Transverse colon (tissue), 4 donors: Measurements from ENCODE around the gene CHCHD3.

ENCODE experiments used
- POLR2A ChIP-seq: fragments of 450-650 bp; IDR thresholded peaks from one replicate; pipeline ENCODE4 v1.6.1; 2016; ENCODE audit warnings: antibody characterized with exemption, mild to moderate bottlenecking, moderate library complexity
- POLR2AphosphoS5 ChIP-seq, 3 donors: sonication (generic); formaldehyde crosslinking; IDR thresholded peaks; one replicate each; pipeline ENCODE4 v1.6.1; 2016; ENCODE audit warnings: antibody characterized with exemption in 3 of 3
- TF ChIP-seq, protein P1 (sequence below), 5 experiments: fragments of 200-600 bp in 3 of 5; fragments of 450-650 bp in 2 of 5; sonication (generic) in 3 of 5; IDR thresholded peaks; 1 replicate in 2 of 5; 2 replicates in 3 of 5; pipeline ENCODE4 v1.5.1; 2016 to 2017; ENCODE audit warnings: antibody characterized with exemption in 5 of 5, inconsistent platforms in 3 of 5, mild to moderate bottlenecking in 2 of 5, moderate library complexity in 1 of 5

DNA sequence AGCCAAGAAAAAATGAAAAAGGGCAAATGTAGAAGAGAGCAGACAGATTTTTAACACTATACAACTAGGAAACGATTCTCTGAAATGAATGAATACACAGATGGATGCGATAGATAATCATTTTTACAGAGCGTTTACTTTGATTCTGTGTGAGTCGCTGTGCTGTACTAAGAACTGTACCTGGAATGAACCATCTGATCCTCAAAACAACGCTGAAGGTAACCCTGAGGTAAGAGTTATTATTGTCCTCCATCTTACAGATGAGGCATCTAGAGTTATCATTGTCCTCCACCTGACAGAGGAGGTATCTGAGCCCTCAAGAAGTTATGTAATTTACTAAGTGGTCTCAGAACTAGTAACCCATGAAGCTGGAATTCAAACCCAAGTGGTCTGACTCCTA lies 80.2 kb downstream of the CHCHD3 start:
- no peak for TF ChIP-seq POLR2AphosphoS5 (IDR thresholded peaks at IDR 0.05)
- TF ChIP-seq, protein P1, sequence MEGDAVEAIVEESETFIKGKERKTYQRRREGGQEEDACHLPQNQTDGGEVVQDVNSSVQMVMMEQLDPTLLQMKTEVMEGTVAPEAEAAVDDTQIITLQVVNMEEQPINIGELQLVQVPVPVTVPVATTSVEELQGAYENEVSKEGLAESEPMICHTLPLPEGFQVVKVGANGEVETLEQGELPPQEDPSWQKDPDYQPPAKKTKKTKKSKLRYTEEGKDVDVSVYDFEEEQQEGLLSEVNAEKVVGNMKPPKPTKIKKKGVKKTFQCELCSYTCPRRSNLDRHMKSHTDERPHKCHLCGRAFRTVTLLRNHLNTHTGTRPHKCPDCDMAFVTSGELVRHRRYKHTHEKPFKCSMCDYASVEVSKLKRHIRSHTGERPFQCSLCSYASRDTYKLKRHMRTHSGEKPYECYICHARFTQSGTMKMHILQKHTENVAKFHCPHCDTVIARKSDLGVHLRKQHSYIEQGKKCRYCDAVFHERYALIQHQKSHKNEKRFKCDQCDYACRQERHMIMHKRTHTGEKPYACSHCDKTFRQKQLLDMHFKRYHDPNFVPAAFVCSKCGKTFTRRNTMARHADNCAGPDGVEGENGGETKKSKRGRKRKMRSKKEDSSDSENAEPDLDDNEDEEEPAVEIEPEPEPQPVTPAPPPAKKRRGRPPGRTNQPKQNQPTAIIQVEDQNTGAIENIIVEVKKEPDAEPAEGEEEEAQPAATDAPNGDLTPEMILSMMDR (IDR thresholded peaks at IDR 0.05), result no peak
- no peak for TF ChIP-seq POLR2A
